Measurements from ENCODE around the gene ADAMTS2.

DNA sequence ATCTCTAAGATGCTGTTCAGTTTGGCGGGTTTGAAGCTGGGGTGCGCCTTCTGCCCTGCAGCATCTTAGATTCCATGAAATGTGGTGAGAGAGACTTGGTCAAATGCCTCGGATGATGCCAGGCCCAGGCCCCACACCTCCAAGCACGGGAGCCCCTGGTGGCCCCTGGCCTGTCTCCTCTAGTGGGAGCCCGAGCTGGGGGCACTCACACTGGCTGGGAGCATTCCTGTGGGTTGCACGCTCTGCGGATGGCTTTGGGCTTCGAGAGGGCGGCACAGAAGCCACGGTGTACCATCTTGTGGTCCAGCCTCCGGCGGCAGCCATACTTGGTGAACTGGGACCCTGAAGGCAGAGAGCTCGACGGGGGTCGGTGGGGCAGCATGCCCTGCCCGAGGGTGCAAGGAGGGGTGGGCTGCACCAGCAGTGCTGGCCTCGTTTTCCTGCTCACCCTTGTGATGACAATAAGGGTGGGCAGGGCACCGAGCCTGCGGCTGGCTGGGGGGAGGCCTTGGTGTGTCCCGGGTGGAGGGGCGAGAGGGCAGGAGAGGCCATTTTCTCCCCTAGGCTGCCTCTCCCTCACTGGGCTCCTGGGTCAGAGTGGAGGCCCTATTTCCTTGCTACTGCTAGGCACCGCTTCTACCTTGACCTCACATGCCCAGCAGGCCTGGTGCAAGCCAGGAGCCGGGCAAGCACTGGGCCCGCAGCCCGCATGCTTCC, 219.3 kb downstream of the ADAMTS2 start:
- TF ChIP-seq POLR2AphosphoS5 (IDR thresholded peaks at IDR 0.05; ENCODE audit: insufficient read depth, low read depth, low read length) (no peak), EZH2 (IDR thresholded peaks at IDR 0.05; ENCODE audit: borderline replicate concordance, low read depth, low read length, severe bottlenecking) (no peak)
- TF ChIP-seq, protein P1, sequence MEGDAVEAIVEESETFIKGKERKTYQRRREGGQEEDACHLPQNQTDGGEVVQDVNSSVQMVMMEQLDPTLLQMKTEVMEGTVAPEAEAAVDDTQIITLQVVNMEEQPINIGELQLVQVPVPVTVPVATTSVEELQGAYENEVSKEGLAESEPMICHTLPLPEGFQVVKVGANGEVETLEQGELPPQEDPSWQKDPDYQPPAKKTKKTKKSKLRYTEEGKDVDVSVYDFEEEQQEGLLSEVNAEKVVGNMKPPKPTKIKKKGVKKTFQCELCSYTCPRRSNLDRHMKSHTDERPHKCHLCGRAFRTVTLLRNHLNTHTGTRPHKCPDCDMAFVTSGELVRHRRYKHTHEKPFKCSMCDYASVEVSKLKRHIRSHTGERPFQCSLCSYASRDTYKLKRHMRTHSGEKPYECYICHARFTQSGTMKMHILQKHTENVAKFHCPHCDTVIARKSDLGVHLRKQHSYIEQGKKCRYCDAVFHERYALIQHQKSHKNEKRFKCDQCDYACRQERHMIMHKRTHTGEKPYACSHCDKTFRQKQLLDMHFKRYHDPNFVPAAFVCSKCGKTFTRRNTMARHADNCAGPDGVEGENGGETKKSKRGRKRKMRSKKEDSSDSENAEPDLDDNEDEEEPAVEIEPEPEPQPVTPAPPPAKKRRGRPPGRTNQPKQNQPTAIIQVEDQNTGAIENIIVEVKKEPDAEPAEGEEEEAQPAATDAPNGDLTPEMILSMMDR (IDR thresholded peaks at IDR 0.05; ENCODE audit: extremely low read depth in 1 of 2, insufficient read depth in 1 of 2, low read depth in 1 of 2, low read length in 2 of 2), result no peak
- TF ChIP-seq, protein P2, sequence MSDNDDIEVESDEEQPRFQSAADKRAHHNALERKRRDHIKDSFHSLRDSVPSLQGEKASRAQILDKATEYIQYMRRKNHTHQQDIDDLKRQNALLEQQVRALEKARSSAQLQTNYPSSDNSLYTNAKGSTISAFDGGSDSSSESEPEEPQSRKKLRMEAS (IDR thresholded peaks at IDR 0.05; ENCODE audit: insufficient read depth, insufficient read length), result no peak
